MV-4-11 (cell line): ENCODE results near the gene STIM1.

Experiments
- DNase-seq: peaks from one replicate; lab custom pipeline; 2025; lab: John Stamatoyannopoulos, UW

Gene STIM1

DNA sequence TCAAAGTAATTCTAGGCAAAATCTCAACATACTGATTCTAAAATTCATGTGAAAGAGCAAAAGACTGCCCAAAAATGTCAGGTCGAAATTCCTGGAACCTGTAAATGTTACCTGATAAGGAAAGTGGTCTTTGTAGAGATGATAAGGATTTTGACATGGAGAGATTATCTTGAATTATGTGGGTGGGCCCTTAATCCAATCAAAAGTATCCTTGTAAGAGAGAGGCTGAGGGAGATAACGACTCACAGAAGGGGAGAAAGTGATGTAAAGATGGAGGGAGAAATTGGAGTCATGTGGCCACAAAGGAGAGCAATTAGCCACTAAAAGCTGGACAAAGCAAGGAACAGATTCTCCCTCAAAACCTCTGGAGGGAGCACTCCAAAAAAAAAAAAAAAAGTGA, 259.7 kb downstream of the STIM1 start:
- no peak for DNase-seq

DNA sequence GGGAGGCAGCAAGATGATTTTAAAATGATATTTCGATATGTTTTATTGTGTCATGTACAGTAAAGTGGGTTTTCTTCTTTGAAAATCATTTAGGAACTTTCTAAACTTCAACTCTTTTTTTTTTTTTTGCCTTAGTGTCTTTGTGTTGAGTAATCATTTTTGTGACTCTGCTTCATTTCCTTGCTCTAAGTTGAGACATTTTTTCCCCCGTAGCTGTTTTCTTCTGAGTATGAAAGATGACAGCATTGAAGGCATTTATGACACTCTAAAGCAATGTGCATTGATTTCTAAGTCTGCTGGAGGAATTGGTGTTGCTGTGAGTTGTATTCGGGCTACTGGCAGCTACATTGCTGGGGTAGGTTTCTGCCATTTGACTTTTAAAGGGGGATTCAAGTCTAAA, 262.6 kb downstream of the STIM1 start:
- no peak for DNase-seq

DNA sequence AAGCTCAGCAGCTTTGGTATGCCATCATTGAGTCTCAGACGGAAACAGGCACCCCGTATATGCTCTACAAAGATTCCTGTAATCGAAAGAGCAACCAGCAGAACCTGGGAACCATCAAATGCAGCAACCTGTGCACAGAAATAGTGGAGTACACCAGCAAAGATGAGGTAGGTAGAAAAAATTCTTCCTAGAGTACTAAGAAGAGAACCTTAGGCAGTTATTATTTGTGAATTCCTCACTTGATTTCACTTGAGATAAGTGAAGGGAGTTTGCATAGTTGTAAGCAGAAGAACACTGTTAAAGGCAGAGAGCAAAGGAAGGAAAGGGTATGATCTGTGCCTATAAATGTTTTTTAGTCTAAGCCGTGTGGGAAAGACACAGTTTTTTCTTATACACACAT, 267.8 kb downstream of the STIM1 start:
- DNase-seq, result no peak

DNA sequence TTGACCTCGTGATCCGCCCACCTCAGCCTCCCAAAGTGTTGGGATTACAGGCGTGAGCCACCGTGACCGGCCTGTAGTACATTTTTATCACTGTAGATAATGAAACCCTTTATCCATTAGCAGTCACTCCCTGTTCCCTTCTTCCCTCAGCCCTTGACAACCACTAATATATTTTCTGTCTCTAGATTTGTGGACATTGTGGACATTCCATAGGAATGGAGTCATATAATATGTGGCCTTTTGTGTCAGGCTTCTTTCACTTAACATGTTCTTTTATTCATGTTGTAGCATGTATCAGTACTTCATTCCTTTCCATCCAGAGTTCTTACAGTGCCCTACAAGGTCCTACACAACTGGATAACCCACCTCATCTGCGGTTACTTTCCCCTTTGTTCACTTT, 269.7 kb downstream of the STIM1 start:
- DNase-seq, result no peak

DNA sequence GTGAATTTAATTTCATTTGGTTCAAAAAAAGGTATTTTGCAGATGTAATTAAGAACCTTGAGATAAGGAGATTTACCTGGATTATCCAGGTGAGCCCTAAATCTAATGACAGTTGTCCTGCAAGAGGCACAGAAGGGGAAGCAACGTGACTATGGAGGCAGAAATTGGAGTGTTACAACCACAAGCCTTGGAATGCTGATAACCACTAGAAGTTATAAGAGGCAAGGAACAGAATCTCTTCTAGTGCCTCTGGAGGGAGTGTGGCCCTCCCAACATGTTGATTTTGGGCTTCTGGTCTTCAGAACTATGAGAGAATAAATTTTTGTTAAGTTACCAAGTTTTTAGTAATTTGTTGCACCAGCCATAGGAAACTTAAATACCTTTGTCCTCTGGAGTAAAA, 271.9 kb downstream of the STIM1 start:
- DNase-seq, result no peak

DNA sequence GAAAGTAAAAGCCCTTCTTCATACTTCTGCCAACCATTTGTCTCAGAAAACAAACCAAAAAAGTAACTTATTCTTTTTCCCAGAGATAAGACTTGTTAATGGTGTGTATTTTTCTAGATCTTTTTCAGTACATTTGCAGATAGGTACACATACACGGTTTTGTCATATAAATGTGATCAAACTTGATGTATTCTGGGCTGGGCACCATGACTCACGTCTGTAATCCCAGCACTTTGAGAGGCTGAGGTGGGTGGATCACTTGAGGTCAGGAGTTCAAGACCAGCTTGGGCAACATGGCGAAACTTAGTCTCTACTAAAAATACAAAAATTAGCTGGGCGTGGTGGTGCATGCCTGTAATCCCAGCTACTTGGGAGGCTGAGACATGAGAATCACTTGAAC, 274.8 kb downstream of the STIM1 start:
- DNase-seq, result peak; percentile 21

DNA sequence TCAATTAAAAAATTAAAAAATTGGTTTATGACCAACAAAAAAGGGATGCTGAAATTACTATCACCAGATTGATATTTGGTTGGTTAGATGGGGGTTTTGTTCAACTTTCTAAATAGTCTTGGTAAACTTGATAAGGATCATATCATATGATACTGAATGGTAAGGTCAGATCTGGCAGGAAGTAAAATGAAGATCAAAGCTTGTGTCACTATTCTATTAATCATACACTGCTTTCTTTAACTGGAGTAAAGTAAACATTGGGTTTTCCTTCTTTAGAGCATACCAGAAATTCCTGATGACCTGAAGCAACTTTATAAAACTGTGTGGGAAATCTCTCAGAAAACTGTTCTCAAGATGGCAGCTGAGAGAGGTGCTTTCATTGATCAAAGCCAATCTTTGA, 279.3 kb downstream of the STIM1 start:
- DNase-seq, result no peak

DNA sequence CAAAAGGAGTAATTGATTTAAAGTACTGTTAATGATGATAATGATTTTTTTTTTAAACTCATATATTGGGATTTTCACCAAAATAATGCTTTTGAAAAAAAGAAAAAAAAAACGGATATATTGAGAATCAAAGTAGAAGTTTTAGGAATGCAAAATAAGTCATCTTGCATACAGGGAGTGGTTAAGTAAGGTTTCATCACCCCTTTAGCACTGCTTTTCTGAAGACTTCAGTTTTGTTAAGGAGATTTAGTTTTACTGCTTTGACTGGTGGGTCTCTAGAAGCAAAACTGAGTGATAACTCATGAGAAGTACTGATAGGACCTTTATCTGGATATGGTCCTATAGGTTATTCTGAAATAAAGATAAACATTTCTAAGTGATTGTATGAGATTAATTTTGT, 283.0 kb downstream of the STIM1 start:
- DNase-seq, result no peak

DNA sequence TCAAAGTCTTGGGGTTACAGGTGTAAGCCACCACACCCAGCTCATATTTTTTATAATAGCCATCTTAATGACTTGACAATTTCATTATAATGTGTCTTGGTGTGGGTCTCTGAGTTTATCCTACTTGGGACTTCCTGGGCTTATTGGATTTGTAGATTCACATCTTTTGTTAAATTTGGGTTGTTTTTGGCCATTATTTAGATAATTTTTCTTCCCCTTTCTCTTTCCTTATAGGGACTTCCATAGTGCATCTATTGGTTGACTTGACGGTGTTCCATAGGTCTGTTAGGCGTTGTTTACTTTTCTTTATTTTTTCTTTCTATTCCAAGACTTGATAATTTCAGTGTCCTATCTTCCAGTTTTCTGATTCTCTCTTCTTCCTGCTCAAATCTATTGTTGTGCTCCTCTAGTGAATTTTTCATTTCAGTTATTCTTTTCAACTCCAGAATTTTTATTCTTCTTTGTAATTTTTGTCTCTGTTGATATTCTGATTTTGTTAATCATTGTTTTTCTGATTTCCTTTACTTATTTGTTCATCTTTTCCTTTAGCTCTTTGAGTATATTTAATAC, 284.7 kb downstream of the STIM1 start:
- DNase-seq, result no peak
